OCI-LY1 (cell line): ENCODE data around the gene CAPN14.

Experiments used
- H2AFZ ChIP-seq: fragments of 200-600 bp; sonication (generic), shearing (Covaris generic); 2 replicates; pipeline ENCODE4 v1.6.0; 2014; ENCODE audit warnings: antibody characterized with exemption, mild to moderate bottlenecking, low read length
- H3F3A ChIP-seq: fragments of 200-600 bp; sonication (generic), shearing (Covaris generic); 2 replicates; pipeline ENCODE4 v1.6.0; 2014; ENCODE audit warnings: mild to moderate bottlenecking, antibody characterized with exemption, low read length, moderate library complexity; ENCODE audit not compliant: insufficient read depth
- H3K27ac ChIP-seq: fragments of 200-600 bp; sonication (generic); 2 replicates; pipeline ENCODE4 v1.5.1; 2014; ENCODE audit warnings: low read length, mixed run types, mild to moderate bottlenecking, low read depth; ENCODE audit not compliant: poor library complexity, severe bottlenecking
- H3K27me3 ChIP-seq: fragments of 200-600 bp; sonication (generic); 2 replicates; pipeline ENCODE4 v1.6.0; 2014; ENCODE audit warnings: antibody characterized with exemption, mild to moderate bottlenecking, low read length, moderate library complexity; ENCODE audit not compliant: insufficient read depth
- H3K36me3 ChIP-seq: fragments of 200-600 bp; sonication (generic); 2 replicates; pipeline ENCODE4 v1.6.1; 2014; ENCODE audit warnings: mild to moderate bottlenecking, antibody characterized with exemption, low read length, moderate library complexity, mixed read lengths; ENCODE audit not compliant: insufficient read depth
- H3K4me1 ChIP-seq: fragments of 200-600 bp; sonication (generic); 2 replicates; pipeline ENCODE4 v1.5.1; 2014; ENCODE audit warnings: mild to moderate bottlenecking, low read length, moderate library complexity; ENCODE audit not compliant: insufficient read depth, severe bottlenecking
- H3K4me2 ChIP-seq: fragments of 200-600 bp; sonication (generic), shearing (Covaris generic); 2 replicates; pipeline ENCODE4 v1.6.1; 2014; ENCODE audit warnings: low read length
- H3K4me3 ChIP-seq: fragments of 200-600 bp; sonication (generic); 2 replicates; pipeline ENCODE4 v1.5.1; 2014; ENCODE audit warnings: low read length, low read depth, mild to moderate bottlenecking, mixed read lengths; ENCODE audit not compliant: poor library complexity, severe bottlenecking
- H3K79me2 ChIP-seq: fragments of 200-600 bp; shearing (Covaris generic); 2 replicates; pipeline ENCODE4 v1.6.1; 2016; ENCODE audit warnings: mixed run types, low read length, mixed read lengths; ENCODE audit not compliant: insufficient read depth
- H3K9ac ChIP-seq: fragments of 200-600 bp; sonication (generic), shearing (Covaris generic); 2 replicates; pipeline ENCODE4 v1.6.1; 2014; ENCODE audit warnings: mild to moderate bottlenecking, low read length, mixed read lengths
- H3K9me2 ChIP-seq: fragments of 200-600 bp; sonication (generic), shearing (Covaris generic); 2 replicates; pipeline ENCODE4 v1.6.1; 2014; ENCODE audit warnings: low read depth, mild to moderate bottlenecking, low read length, mixed read lengths
- H3K9me3 ChIP-seq: fragments of 200-600 bp; shearing (Covaris generic); 2 replicates; pipeline ENCODE4 v1.6.1; 2014; ENCODE audit warnings: low read length, mixed read lengths
- H4K20me1 ChIP-seq: fragments of 200-600 bp; sonication (generic), shearing (Covaris generic); 2 replicates; pipeline ENCODE4 v1.6.0; 2016; ENCODE audit warnings: mild to moderate bottlenecking, low read length; ENCODE audit not compliant: insufficient read depth
- EZH2 ChIP-seq: fragments of 200-600 bp; sonication (generic), shearing (Covaris generic); IDR thresholded peaks from 2 replicates; pipeline ENCODE4 v1.8.0; 2017; ENCODE audit warnings: borderline replicate concordance, mixed run types, mild to moderate bottlenecking, antibody characterized with exemption, low read length, moderate library complexity, mixed read lengths
- TF ChIP-seq, protein P1 (sequence below): fragments of 200-600 bp; sonication (generic), shearing (Covaris generic); IDR thresholded peaks from 2 replicates; pipeline ENCODE4 v1.5.1; 2017; ENCODE audit warnings: mild to moderate bottlenecking, antibody characterized with exemption, low read length, moderate library complexity, mixed read lengths

Gene CAPN14

DNA sequence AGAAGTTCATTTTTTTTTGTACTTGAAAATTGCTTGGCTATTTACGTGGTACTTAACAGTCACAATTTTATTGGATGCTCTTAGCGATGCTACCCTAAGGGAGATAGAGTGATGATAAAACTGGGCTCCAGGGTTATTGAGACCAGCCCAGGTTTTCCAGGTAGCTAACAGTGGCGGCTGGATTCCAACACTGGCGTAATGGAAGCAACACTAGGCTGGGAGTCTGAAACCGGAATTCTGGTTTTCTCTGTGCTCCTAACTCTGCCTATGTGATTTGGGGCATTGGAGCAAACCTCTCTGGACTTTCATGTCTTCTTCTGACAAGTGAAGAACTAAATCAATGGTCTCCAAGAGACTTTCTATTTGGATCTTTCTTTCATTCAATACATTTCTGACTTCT is 69.7 kb downstream of the CAPN14 start:
- no peaks in the 10 kb centered on the region for H3F3A ChIP-seq
- no peak overlapping the region for H3K4me2 ChIP-seq

DNA sequence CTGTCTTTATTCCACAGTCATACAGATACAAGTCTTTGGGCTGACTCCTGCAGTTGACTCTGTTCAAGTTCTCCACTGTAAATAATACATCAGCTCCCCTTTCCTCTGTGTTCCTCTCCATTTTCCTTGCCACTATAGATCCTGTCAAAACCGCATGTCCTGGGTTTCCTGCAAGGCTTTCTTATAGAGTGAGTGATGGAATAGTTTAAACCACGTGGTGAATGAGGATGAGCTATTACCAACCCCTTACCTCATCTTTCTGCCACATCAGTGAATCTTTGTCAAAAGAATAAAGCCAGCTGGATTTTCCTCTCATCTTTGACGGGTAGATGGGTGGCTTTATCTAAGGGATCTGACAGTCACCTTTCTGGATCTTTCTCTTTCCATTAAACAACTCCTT is 75.2 kb downstream of the CAPN14 start:
- no peaks in the 10 kb centered on the region for H3K9me2 ChIP-seq
- no peaks in the 10 kb centered on the region for H3F3A ChIP-seq
- no peak overlapping the region for H3K9ac ChIP-seq
- no peak overlapping the region for H3K4me3 ChIP-seq
- no peaks in the 10 kb centered on the region for H3K9me3 ChIP-seq
- TF ChIP-seq, protein P1, sequence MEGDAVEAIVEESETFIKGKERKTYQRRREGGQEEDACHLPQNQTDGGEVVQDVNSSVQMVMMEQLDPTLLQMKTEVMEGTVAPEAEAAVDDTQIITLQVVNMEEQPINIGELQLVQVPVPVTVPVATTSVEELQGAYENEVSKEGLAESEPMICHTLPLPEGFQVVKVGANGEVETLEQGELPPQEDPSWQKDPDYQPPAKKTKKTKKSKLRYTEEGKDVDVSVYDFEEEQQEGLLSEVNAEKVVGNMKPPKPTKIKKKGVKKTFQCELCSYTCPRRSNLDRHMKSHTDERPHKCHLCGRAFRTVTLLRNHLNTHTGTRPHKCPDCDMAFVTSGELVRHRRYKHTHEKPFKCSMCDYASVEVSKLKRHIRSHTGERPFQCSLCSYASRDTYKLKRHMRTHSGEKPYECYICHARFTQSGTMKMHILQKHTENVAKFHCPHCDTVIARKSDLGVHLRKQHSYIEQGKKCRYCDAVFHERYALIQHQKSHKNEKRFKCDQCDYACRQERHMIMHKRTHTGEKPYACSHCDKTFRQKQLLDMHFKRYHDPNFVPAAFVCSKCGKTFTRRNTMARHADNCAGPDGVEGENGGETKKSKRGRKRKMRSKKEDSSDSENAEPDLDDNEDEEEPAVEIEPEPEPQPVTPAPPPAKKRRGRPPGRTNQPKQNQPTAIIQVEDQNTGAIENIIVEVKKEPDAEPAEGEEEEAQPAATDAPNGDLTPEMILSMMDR, result no peak
- TF ChIP-seq EZH2, result no peak
- no peak overlapping the region for H3K4me2 ChIP-seq
- H3K27ac ChIP-seq, result no peak overlapping the region
- no peaks in the 10 kb centered on the region for H4K20me1 ChIP-seq
- no peaks in the 10 kb centered on the region for H3K27me3 ChIP-seq
- H3K36me3 ChIP-seq, result no peaks in the 10 kb centered on the region
- no peak overlapping the region for H2AFZ ChIP-seq
- no peaks in the 10 kb centered on the region for H3K79me2 ChIP-seq
- peaks cover 6% of the 10 kb centered on the region for H3K4me1 ChIP-seq

More for the DNA sequence above, 69.7 kb downstream of the CAPN14 start:
- H3K36me3 ChIP-seq, result no peaks in the 10 kb centered on the region
- no peaks in the 10 kb centered on the region for H3K4me1 ChIP-seq
- no peaks in the 10 kb centered on the region for H3K79me2 ChIP-seq
- no peaks in the 10 kb centered on the region for H4K20me1 ChIP-seq
- H3K9me2 ChIP-seq, result no peaks in the 10 kb centered on the region
- H3K4me3 ChIP-seq, result no peak overlapping the region
- H3K9me3 ChIP-seq, result no peaks in the 10 kb centered on the region
- no peaks in the 10 kb centered on the region for H3K27me3 ChIP-seq
- no peak overlapping the region for H3K27ac ChIP-seq
- no peak for TF ChIP-seq EZH2
- TF ChIP-seq, protein P1, result no peak
- H3K9ac ChIP-seq, result no peak overlapping the region
- no peak overlapping the region for H2AFZ ChIP-seq

DNA sequence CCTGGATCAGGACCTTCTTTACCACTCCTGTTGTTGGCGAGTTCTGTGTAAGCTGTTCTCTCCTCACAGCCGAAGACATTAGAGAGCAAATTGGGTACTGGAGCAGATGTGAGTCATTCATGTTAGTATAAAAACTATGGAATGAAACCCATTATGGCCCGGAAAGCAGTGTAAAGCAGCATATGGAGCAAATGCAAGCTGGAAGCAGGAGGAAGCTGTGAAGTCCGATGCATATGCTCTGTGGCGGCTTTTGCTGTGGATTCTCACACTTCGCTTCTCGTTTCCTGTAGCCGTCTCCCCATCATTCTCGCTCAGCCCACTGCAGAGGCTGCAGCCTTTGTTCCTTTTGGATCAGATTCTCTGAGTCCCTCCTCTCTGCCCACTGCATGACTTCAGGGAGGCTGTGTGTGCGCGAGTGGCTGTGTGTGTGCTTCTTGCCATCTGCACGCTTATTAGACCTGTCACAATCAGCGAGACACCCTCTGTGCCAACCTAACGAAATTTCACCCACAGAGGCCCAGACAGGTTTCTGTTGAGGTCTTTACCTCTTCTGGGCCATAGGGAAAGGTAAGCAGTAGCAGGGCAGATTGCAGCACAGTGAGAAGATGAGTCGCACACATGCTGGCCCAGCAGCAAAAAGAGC is 75.8 kb downstream of the CAPN14 start:
- peaks cover 6% of the 10 kb centered on the region for H3K4me1 ChIP-seq
- TF ChIP-seq EZH2, result no peak
- TF ChIP-seq, protein P1, result no peak
- no peak overlapping the region for H2AFZ ChIP-seq
- H3K9me2 ChIP-seq, result no peaks in the 10 kb centered on the region
- H3K9me3 ChIP-seq, result no peaks in the 10 kb centered on the region
- H3K4me3 ChIP-seq, result no peak overlapping the region
- H3K79me2 ChIP-seq, result no peaks in the 10 kb centered on the region
- H4K20me1 ChIP-seq, result no peaks in the 10 kb centered on the region
- H3K27me3 ChIP-seq, result no peaks in the 10 kb centered on the region
- H3F3A ChIP-seq, result no peaks in the 10 kb centered on the region
- no peak overlapping the region for H3K4me2 ChIP-seq
- no peaks in the 10 kb centered on the region for H3K36me3 ChIP-seq
- H3K9ac ChIP-seq, result no peak overlapping the region
- H3K27ac ChIP-seq, result no peak overlapping the region
